GM10266 (cell line): ENCODE data around the gene ARNT2.

Experiments
- DNase-seq: peaks from one replicate; pipeline ENCODE4 v3.0.0; 2012; ENCODE audit errors: extremely low spot score
- TF ChIP-seq, protein P1 (sequence below): IDR thresholded peaks from 2 replicates; pipeline ENCODE4 v1.5.1; 2012; ENCODE audit warnings: mild to moderate bottlenecking, low read depth; ENCODE audit not compliant: control insufficient read depth, insufficient read depth; ENCODE audit errors: missing control alignments

ARNT2 gene

DNA sequence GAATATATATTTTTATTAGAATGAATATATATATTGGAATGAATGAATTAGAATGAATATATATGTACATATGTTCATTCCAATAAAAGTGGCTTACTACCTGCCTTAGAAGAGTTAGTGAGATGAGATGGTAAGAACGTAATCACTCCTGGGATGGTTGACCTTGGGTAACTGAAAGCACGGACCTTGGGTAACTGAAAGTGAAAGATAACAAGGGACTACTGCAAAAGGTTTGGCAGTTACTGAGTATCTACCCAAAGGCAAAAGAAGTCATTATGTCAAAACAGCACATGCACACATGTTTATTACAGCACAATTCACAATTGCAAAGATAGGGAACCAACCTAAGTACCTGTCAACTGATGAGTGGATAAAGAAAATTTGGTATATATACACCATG, 16.5 kb downstream of the ARNT2 start:
- TF ChIP-seq, protein P1, sequence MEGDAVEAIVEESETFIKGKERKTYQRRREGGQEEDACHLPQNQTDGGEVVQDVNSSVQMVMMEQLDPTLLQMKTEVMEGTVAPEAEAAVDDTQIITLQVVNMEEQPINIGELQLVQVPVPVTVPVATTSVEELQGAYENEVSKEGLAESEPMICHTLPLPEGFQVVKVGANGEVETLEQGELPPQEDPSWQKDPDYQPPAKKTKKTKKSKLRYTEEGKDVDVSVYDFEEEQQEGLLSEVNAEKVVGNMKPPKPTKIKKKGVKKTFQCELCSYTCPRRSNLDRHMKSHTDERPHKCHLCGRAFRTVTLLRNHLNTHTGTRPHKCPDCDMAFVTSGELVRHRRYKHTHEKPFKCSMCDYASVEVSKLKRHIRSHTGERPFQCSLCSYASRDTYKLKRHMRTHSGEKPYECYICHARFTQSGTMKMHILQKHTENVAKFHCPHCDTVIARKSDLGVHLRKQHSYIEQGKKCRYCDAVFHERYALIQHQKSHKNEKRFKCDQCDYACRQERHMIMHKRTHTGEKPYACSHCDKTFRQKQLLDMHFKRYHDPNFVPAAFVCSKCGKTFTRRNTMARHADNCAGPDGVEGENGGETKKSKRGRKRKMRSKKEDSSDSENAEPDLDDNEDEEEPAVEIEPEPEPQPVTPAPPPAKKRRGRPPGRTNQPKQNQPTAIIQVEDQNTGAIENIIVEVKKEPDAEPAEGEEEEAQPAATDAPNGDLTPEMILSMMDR: no peak
- DNase-seq: no peak

DNA sequence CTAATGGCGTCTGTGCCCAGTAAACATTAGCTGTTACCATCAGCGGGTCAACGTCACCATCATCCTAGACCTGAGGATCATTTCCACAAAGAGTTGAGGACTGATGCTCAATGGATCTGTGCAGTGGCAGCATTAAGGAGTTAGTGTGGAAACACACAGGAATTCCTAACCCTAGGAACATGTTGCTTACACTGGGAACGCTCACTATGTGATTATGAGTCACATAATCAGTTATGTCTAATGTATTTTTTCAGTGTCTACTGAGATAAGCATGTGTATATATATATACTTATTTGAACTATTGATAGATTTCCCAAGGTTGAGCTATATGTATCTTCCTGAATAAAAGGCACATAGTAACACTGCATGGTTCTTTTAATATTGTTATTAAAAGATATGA, 19.0 kb downstream of the ARNT2 start:
- TF ChIP-seq, protein P1: no peak
- DNase-seq: no peak

DNA sequence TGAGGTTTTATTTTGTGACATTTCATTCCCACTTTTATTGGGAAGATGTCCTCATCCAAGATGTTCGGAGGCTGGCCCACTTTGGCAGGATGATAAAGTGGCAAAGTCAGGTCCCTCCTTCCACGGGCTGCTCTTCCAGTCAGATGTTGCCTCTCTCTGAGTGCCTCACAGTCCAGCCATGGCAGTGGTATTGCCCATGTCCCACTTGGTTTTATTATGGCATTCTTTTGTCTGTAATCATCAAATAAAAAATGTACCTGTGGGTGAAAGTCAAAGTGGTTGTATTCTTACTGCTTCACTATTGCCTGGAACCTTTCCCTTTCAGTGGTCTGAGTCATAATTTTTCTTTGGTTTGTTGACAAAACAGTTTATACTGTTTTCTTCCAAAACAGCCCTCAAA, 20.2 kb downstream of the ARNT2 start:
- no peak for DNase-seq
- TF ChIP-seq, protein P1: no peak

DNA sequence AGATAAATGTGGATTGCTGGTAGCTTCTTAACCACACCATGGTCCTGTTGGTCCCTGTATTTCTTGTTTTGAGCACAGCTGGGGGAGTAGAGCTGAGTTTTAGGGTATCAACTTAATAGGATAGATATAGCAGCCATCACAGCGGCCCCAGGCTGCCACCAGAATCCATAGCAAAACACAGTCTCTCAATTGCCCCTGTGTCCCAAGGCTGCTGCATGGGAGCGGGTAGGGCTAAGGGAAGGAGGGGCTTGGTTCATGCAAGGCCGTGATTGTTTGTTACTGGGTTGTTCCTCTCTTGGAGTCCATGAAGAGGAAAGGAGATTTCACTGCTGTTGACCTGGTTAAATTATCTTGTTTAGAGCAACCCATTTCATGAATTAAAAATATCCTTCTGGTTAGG, 22.1 kb downstream of the ARNT2 start:
- TF ChIP-seq, protein P1: no peak
- no peak for DNase-seq

DNA sequence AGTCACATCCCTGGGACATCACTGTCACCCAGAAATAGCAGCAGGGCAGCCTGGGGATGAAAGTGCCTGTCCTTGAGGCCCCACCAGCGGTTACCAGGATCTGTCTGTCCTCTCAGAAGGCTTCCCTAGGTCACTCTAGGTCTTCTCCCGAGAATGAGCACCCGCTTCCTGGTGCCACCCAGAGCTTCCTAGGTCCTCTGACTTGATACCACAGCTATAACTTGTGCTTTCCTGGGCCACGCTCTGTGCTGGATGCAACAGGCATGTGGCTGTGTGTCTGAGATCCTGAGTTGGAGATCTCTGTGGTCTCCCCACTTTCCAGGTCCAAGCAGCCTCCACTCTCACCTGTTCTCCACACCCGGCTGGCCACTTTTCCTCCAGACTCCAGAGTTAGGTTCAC, 25.8 kb downstream of the ARNT2 start:
- DNase-seq: no peak
- TF ChIP-seq, protein P1: no peak

DNA sequence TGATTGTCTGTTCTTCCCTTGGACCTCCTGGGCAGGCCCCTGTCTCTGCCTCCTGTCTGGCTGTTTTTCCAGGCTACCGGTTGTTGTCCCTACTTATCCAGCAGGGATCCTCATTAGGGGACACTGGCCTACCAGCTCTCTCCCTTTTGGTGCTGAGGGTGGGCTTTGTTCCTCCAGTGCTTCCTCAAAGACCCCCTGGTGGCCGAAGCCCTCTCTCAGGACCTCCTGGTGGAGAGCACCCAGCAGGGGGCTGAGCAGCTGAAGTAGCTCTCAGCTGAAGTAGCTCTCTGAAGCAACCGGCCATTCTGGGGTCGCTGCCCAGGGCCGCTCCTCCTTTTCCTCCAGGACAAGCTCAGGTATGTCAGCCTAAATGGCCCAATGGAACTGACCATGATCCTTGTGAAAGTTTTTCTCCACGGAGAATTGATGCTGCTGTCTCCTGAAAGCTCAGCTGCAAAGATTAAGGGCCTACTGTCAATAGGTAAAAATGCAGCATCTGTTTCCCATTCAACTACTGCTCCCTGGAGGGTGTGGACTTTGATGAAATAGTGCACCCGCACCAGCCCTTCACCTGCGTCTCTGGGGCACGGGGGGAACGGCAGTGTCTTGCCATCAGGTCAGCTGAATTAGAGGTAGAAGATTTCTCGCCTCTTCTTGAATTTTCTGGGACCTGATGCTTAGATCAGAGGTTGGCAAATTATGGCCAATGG, 27.6 kb downstream of the ARNT2 start:
- TF ChIP-seq, protein P1: no peak
- DNase-seq: no peak

DNA sequence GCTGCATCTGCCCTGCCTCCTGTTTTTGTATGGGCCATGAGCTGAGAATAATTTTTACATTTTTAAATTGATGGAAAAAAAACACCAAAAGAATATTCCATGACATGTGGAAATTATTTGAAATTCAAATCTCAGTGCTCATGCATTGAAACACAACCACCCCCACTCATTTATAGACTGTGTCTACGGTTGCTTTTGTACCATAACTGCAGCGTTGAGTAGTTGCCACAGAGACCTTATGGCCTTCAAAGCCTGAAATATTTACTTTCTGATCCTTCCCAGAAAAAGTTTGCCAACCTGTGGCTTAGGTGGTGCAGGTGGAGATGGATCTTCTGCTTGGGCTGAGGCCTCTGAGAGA, 28.1 kb downstream of the ARNT2 start:
- TF ChIP-seq, protein P1: no peak
- no peak for DNase-seq
